Left renal pelvis (tissue), 4 donors: Measurements from ENCODE around the gene NR0B2. TPM values are rescaled to one million over a fixed set of nuclear protein-coding genes. Genes with fewer than 3 reads are reported as not detected.
"Not testable (repeated sequence)": the region's sequence is repeated elsewhere in the genome, so short reads cannot be mapped to it uniquely, and the experiment has no call there.

Experiments used
- DNase-seq, 4 donors: peaks; one replicate each; pipeline ENCODE4 v3.0.0-alpha.2; 2013; ENCODE audit warnings: low read depth in 4 of 4, low spot score in 3 of 4
- polyA plus RNA-seq, 4 donors: library from polyadenylated mRNA; unstranded; fragments of 120-200 nt; gene quantifications; one replicate each; pipeline ENCODE4 v1.2.1, GENCODE V29; 2013; ENCODE audit not compliant: insufficient read length in 4 of 4

Gene NR0B2
- polyA plus RNA-seq, 4 donors, result 0.27 to 1.5 (median 1.1) TPM

GRCh38 chr1:26894263-26894662 is 19.5 kb downstream of the NR0B2 start:
- no peak for DNase-seq

DNA sequence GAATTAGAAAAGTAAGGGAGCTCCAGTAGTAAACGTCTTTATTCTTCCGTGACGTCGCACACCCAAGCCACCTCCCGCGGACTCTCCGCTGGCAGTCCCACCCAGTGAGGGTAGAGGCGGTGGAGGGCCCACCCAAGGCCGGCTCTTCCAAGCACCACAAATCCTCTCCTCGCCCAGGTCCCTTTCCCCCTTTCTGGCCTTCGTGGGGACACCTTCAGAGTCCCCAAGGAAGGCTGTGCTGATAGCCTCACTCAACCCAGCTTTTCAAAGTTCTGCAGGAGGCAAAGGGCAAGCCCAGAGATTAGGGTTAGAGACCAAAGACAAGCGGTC is 23.3 kb downstream of the NR0B2 start:
- DNase-seq, result no peak

- peak; percentile 65 to 78 (median 70) for DNase-seq
These were observed 24.0 kb downstream of the NR0B2 start, which contains the start of gene GPN2 for GRCh38 chr1:26889551-26890466. Gene GPN2 (minus strand): TSS chr1:26890283. CDS start chr1:26890096, 187 bp downstream.

- DNase-seq, result no peak
These were observed 25.5 kb downstream of the NR0B2 start for GRCh38 chr1:26888231-26888630.

DNA sequence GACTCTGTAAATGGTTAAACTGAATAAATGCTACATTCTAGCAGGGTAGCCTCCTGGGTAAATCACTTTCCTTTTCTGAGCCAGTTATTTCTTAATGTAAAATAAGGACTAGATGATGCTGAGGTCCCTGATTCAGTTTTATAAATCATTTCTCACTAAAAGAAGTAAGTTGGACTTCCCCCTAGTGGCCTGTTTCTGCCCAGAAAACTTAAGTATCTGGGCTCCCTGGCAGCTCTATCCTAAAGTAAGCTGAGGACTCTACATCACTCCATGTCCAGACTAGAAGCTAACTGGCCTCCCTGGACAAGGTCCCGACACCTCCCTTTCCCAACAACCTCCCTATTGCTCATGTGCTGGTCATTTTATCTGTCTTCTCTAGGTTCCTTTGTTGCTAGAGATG is 26.6 kb downstream of the NR0B2 start:
- no peak for DNase-seq

- DNase-seq, result no peak
These were observed 30.9 kb downstream of the NR0B2 start for GRCh38 chr1:26882696-26883463.

GRCh38 chr1:26881611-26882010 is 32.2 kb downstream of the NR0B2 start:
- DNase-seq, result not testable (repeated sequence)

GRCh38 chr1:26879793-26880192 is 34.0 kb downstream of the NR0B2 start:
- no peak for DNase-seq

- no peak for DNase-seq
These were observed 36.4 kb downstream of the NR0B2 start for GRCh38 chr1:26877326-26877725.

DNA sequence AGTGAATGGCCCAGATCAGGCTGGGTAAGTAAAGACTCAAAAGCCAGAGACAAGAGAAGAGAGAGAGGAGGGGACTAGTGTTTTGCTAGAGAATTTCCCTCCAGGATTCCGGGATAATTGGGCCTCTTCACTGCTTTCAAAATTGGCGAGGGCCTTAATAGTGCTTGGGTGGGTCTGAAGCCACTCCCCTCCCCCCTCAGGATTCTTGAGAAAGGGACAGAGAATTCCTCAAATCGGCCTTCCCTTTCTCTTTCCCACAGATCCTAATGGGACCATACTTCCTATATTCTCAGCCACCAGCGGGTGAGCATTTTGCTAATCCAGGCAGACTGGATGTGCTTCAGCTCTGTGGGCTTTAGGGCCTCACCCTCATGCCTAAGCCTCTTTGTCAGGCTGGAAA is 38.9 kb downstream of the NR0B2 start:
- DNase-seq, result no peak

GRCh38 chr1:26873097-26873496 is 40.7 kb downstream of the NR0B2 start:
- DNase-seq, result not testable (repeated sequence)

DNA sequence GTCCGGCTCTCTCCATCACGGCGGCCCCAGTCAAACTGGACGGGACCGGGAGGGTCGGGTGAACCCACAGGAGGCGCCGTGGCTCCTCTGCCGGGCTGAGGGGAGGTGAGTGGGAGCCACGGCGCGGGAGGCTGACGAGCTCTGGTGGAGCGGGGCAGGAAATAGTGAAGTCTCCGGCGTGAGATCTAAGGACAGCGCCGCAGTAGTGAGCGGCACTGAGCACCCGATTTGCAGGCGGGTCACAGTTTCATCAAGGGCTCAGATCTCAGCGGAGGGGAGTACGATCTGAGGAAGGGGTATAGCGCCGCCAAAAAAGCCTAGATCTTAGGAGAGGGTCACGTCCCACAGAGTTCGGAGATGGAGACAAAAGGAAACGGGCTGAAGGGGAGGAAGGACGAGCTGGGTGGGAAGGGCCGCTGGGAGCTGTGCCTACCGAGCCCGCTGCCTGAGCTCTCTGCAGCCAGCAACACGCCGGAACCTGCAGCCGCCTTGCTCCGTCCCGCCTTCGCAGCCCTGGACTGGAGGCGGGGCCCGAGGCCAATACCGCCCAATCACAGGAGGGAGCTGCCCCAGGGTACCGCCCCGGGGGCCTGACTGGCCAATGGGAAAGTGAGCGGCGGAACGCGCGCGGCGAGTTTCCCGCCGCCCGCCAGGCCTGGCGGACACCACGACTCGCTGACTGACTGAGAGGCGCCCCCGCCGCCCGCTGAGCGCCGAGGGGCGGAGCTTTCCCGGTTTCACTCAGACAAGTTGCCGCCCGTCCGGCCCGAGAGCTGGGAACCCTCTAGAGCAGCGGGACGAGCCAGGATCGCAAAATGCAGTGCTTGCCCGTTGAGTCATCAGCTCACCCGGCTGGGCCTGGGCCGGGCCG is 48.9 kb downstream of the NR0B2 start:
- peak; percentile 93 to 94 (median 93) for DNase-seq

DNA sequence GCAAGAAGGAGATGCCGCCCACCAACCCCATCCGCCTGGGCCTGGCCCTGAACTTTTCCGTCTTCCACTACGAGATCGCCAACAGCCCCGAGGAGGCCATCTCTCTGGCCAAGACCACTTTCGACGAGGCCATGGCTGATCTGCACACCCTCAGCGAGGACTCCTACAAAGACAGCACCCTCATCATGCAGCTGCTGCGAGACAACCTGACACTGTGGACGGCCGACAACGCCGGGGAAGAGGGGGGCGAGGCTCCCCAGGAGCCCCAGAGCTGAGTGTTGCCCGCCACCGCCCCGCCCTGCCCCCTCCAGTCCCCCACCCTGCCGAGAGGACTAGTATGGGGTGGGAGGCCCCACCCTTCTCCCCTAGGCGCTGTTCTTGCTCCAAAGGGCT is 50.1 kb downstream of the NR0B2 start:
- DNase-seq, result no peak

GRCh38 chr1:26862781-26863684 is 50.7 kb downstream of the NR0B2 start, which contains the start of gene SFN:
Gene SFN (plus strand): TSS chr1:26863149. CDS start chr1:26863213, 64 bp downstream.
- no peak for DNase-seq

- no peak for DNase-seq
These were observed 51.8 kb downstream of the NR0B2 start for GRCh38 chr1:26861889-26862378.
